Measurements from ENCODE around the gene ZBTB46.

ZBTB46 gene

DNA sequence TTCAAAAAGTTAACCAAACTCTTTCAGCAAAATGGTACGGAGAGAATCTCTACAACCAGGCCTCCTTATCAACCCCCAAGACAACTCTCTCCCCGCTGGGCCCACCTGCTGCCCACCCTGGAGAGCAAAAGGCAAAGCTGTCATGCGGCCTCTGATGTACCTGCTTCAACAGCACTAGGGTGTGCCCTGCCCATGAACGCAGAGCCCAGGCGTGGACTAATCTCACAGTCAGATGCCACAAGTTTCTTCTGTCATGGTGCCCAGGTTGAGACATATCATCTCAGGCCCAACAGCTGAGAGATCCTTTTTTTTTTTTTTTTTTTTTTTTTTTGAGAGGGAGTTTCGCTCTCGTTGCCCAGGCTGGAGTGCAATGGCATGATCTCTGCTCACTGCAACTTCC is 65.2 kb downstream of the ZBTB46 start (continued):
- no peak for TF ChIP-seq GLI2 (tag by site-specific recombination; IDR thresholded peaks at IDR 0.05; ENCODE audit: borderline replicate concordance, low read depth)
- TF ChIP-seq ZNF473 (tag by site-specific recombination; IDR thresholded peaks at IDR 0.05) = no peak
- no peak for TF ChIP-seq ZNF530 (tag by site-specific recombination; IDR thresholded peaks at IDR 0.05; ENCODE audit: low read depth)
- no peak for TF ChIP-seq PRDM2 (tag by site-specific recombination; IDR thresholded peaks at IDR 0.05; ENCODE audit: borderline replicate concordance)
- no peak for TF ChIP-seq ZBTB11 (tag by site-specific recombination; conservative IDR thresholded peaks at IDR 0.05; ENCODE audit: low read depth)
- TF ChIP-seq ZNF658 (tag by site-specific recombination; IDR thresholded peaks at IDR 0.05) = no peak
- no peak for TF ChIP-seq ZNF513 (tag by site-specific recombination; IDR thresholded peaks at IDR 0.05)
- no peak for TF ChIP-seq KLF9 (tag by site-specific recombination; IDR thresholded peaks at IDR 0.05; ENCODE audit: low read depth)
- TF ChIP-seq SP2 (tag by site-specific recombination; IDR thresholded peaks at IDR 0.05) = no peak
- TF ChIP-seq HOXA7 (CRISPR knock-in tag; IDR thresholded peaks at IDR 0.05; ENCODE audit: borderline replicate concordance) = no peak

- Histone ChIP-seq H3K27ac (ENCODE audit: extremely low read depth, low read depth, low read length) (no peak overlapping the region), H3K4me3 (ENCODE audit: low read depth, low read length) (no peak overlapping the region), H3K9me3 (ENCODE audit: control insufficient read depth, insufficient read depth, low read depth, low read length) (no peaks in the 10 kb centered on the region), H3K36me3 (ENCODE audit: control insufficient read depth in 2 of 2, insufficient read depth in 1 of 2, low read length in 2 of 2) (peaks cover 0 to 5% of the 10 kb centered on the region in 2 experiments; a peak in 1 of 3 replicates), H3K4me1 (ENCODE audit: control insufficient read depth, insufficient read depth, low read length) (no peaks in the 10 kb centered on the region)
- CTCF ChIA-PET = interaction anchor here (0.7 kb wide), 1 partner anchor 177 kb away, joined by 4 read pairs; no protein-coding TSS in a partner anchor
- POLR2A ChIA-PET = no interaction called here
- TF ChIP-seq GLIS1 (tag by site-specific recombination; IDR thresholded peaks at IDR 0.05) = no peak
- no peak for TF ChIP-seq ZIC2 (tag by site-specific recombination; IDR thresholded peaks at IDR 0.05)
- TF ChIP-seq, protein P1, sequence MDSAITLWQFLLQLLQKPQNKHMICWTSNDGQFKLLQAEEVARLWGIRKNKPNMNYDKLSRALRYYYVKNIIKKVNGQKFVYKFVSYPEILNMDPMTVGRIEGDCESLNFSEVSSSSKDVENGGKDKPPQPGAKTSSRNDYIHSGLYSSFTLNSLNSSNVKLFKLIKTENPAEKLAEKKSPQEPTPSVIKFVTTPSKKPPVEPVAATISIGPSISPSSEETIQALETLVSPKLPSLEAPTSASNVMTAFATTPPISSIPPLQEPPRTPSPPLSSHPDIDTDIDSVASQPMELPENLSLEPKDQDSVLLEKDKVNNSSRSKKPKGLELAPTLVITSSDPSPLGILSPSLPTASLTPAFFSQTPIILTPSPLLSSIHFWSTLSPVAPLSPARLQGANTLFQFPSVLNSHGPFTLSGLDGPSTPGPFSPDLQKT (IDR thresholded peaks at IDR 0.05; ENCODE audit: borderline replicate concordance, low read depth, low read length) = no peak
- TF ChIP-seq ZNF560 (tag by site-specific recombination; IDR thresholded peaks at IDR 0.05; ENCODE audit: borderline replicate concordance) = no peak
- no peak for TF ChIP-seq ZNF518A (tag by site-specific recombination; conservative IDR thresholded peaks at IDR 0.05; ENCODE audit: low read depth)
- no peak for TF ChIP-seq KLF8 (tag by site-specific recombination; IDR thresholded peaks at IDR 0.05)
- TF ChIP-seq BCL11B (tag by site-specific recombination; IDR thresholded peaks at IDR 0.05; ENCODE audit: low read depth) = no peak
These were observed 65.8 kb downstream of the ZBTB46 start for GRCh38 chr20:63765082-63765873.
